Neural cell (in vitro differentiated cells): ENCODE data around the gene RIN2.

Source experiments
- CTCF ChIP-seq: fragments of 450-650 bp; IDR thresholded peaks from 2 replicates; pipeline ENCODE4 v1.5.1; 2014; ENCODE audit warnings: antibody characterized with exemption, mild to moderate bottlenecking, moderate library complexity; ENCODE audit not compliant: poor library complexity, severe bottlenecking
- EP300 ChIP-seq: fragments of 450-650 bp; conservative IDR thresholded peaks from 2 replicates; pipeline ENCODE4 v1.6.1; 2014; ENCODE audit warnings: antibody characterized with exemption, mild to moderate bottlenecking, moderate library complexity; ENCODE audit not compliant: poor library complexity, severe bottlenecking
- EZH2 ChIP-seq: fragments of 200-600, 300-800 bp; shearing (Covaris generic), sonication (generic); IDR thresholded peaks from 2 replicates; pipeline ENCODE4 v1.6.1; 2014; ENCODE audit warnings: antibody characterized with exemption, low read length, borderline replicate concordance, mild to moderate bottlenecking; ENCODE audit not compliant: insufficient read depth, poor library complexity, severe bottlenecking
- REST ChIP-seq: IDR thresholded peaks from 2 replicates; pipeline ENCODE4 v1.6.1; 2012; ENCODE audit warnings: borderline replicate concordance
- SMC3 ChIP-seq: fragments of 450-650 bp; conservative IDR thresholded peaks from 2 replicates; pipeline ENCODE4 v1.6.1; 2014; ENCODE audit warnings: antibody characterized with exemption, mild to moderate bottlenecking, moderate library complexity; ENCODE audit not compliant: poor library complexity
- TAF1 ChIP-seq: IDR thresholded peaks from 2 replicates; pipeline ENCODE4 v1.6.1; 2012; ENCODE audit warnings: low read depth

- no peak for TF ChIP-seq TAF1
- no peak for TF ChIP-seq CTCF
- no peak for TF ChIP-seq SMC3
- no peak for TF ChIP-seq EZH2
- TF ChIP-seq EP300 = no peak
- TF ChIP-seq REST = no peak
Observed at GRCh38 chr20:19767070-19767469, 9.0 kb downstream of the RIN2 start.
